Fibroblast of lung (primary cell): ENCODE results near the gene TMED5.

ENCODE experiments used
- CTCF ChIP-seq, 2 donors: IDR thresholded peaks in 1 of 2; conservative IDR thresholded peaks in 1 of 2; 1 replicate in 1 of 2; 2 replicates in 1 of 2; pipeline ENCODE4 v1.5.1; 2011 to 2012; ENCODE audit warnings: low read length in 2 of 2, control low read depth in 1 of 2, inconsistent platforms in 1 of 2, low read depth in 1 of 2, mild to moderate bottlenecking in 1 of 2
- EZH2 ChIP-seq: IDR thresholded peaks from 2 replicates; pipeline ENCODE4 v1.5.1; 2012; ENCODE audit warnings: low read length, control low read depth, mild to moderate bottlenecking; ENCODE audit errors: missing control alignments

- TF ChIP-seq CTCF (conservative IDR thresholded peaks at IDR 0.05 in 1 of 2, IDR thresholded peaks at IDR 0.05 in 1 of 2; ENCODE audit: low read depth in 1 of 2, low read length in 2 of 2): no peak
- no peak for TF ChIP-seq EZH2
Measured at GRCh38 chr1:93124556-93125355, 55.5 kb downstream of the TMED5 start.
